MV-4-11 (cell line): ENCODE results near the gene ULK1.
"Not testable (repeated sequence)": the region's sequence is repeated elsewhere in the genome, so short reads cannot be mapped to it uniquely, and the experiment has no call there.

Experiments used
- DNase-seq: peaks from one replicate; lab custom pipeline; 2025; lab: John Stamatoyannopoulos, UW

ULK1 gene

DNA sequence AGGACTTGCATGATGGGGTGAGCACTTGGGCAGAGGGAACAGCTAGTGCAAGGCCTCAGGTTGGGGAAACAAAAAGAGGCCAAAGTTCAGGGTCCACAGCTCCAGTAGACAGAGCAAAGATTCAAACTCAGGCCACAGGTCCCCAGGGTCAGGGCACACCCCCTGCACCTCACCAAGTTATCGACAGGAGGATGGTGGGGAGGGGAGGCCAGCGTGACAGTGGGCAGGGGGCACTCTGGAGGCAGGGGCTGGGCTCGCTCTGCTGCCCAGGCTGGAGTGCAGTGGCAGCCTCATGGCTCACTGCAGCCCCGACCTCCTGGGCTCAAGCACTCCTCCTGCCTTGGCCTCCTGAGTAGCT lies 32.4 kb upstream of the ULK1 start:
- DNase-seq: no peak

DNA sequence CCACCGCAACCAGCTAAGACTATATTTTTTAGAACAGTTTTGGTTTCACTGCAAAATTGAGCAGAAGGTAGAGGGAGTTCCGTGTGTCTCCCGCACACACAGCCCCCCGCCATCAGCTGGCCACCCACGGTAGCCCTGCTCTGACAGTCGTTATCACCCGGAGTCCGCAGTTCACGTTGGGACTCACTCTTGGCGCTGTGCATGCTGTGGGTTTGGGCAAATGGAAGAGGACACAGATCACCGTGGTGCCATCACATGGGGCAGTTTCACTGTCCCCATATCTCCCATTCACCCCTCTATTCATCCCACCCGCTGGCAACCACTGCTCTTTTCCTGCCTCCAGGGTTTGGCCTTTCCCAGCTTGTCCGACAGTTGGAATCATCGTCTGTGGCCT lies 31.8 kb upstream of the ULK1 start:
- no peak for DNase-seq

DNA sequence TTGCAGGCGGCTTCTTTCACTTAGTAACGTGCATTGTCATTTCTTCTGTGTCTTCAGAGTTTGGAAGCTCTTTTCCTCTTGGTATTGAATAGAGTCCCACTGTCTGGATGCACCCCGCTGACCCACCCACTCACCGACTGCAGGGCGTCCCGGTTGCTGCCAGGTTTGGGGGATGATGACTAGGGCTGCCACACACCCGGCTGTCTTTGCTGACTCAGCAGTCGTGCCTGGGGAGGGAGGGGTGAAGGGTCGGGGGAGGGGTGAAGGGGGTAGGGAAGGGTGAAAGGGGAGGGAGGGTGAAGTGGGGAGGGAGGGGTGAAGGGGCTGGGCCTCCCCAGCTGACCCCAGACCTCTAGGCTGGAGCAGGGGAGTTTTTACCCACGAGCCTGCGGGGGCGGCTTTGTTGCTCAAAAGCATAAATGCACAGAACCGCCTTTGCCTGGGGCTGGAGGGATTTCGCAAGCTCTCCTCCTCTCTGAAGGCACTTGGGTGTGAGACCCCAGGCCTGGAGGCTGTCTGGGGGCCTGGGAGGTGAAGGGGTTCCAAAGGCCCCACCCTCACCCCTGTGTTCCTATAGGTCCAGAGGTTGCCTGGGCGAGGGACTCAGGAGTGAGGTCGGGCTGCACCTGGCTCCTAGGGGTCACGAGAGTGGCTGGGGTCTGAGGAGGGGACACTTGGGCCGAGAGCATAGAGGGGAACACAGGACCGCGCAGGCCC lies 31.3 kb upstream of the ULK1 start:
- DNase-seq: peak; percentile 70

DNA sequence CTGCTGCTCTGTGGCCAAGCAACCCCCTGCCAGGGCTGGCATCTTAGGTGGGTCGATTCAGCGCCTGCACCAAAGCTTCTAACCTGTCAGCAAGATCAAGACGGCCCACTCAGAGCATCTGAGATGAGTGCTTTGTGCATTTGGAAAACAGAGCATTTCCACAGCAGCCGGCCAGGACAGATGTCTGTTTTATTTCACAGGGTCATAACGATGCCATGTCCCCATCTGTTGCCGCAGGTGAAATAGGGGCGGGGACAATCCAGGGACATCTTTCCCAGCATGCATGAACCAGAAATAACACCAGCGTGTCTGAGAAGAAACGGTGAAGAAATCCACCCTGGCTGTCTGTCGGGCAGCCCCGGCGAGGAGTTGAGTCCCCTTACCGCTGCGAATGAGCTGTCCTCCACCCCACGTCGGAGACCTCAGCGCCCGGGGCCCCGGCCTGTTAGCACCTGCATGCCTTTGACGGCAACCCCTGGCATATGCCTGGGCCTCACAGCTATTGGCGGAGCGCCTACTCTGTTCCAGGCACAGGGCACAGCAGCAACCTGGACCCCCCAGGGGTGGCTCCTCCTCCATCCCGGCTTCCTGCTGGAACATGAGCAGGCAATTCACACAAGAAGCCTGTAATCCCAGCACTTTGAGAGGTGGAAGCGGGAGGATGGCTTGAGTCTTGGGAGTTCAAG lies 30.6 kb upstream of the ULK1 start:
- DNase-seq: no peak

DNA sequence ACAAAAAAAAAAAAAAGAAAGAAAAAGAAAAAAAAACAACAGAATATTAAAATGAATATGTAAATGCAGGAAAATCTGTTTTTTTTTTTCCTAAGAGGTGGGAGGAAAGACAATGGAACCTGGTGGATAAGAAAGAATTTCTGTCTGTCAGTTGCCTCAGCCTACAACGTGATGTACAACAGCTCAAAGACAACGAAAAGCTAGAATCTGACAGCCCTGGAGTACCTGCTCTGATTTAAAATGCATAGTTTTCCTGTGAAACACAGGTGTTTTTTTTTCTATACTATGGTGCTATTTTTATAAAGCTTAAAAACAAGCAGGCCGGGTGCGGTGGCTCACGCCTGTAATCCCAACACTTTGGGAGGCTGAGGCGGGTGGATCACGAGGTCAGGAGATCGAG lies 30.0 kb upstream of the ULK1 start:
- DNase-seq: no peak

DNA sequence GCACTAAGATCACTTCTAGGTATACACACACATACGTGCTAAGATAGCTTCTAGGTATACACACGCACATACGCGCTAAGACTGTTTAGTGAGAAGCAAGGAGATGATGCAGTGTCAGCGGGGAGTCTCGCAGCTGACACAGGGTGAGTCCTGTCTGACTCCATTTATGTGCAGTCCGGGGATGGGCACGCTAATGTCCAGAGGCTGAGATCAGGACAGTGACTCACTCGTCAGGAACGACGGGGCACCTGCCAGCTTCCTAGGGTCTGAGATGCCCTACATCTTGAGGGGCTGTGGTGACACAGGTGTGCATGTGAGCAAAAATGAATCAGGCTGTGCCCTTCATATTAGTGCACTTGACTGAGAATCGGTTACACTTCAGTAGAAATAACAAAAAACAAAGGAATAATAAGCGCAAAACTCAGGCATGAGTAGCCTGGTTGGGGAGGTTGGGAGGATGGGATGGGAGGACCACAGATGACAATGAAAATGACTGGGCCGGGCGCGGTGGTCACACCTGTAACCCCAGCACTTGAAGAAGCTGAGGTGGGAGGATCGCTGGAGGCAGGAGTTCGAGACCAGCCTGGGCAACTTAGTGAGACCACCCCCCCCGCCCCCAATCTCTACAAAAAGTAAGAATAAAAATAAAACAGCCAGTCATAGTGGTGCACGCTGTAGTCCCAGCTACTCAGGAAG lies 29.1 kb upstream of the ULK1 start:
- no peak for DNase-seq

DNA sequence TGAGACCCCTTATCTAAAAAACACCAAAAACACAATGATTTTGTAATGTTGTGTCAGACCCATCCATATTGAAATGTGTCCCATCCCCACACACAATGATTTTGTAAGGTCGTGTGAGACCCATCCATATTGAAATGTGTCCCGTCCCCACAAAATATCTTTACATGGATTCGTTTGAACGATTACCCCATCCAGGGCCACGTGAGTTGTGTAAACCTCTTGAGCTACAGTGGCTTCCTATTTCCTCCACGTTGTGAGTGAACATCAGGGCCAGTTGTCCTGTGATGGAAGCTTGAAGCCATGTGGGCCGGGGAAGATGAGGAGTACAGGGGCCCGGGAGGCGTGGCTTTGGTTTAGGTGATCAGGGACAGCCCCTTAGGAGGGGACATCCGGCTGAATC lies 27.0 kb upstream of the ULK1 start:
- DNase-seq: peak; percentile 33

DNA sequence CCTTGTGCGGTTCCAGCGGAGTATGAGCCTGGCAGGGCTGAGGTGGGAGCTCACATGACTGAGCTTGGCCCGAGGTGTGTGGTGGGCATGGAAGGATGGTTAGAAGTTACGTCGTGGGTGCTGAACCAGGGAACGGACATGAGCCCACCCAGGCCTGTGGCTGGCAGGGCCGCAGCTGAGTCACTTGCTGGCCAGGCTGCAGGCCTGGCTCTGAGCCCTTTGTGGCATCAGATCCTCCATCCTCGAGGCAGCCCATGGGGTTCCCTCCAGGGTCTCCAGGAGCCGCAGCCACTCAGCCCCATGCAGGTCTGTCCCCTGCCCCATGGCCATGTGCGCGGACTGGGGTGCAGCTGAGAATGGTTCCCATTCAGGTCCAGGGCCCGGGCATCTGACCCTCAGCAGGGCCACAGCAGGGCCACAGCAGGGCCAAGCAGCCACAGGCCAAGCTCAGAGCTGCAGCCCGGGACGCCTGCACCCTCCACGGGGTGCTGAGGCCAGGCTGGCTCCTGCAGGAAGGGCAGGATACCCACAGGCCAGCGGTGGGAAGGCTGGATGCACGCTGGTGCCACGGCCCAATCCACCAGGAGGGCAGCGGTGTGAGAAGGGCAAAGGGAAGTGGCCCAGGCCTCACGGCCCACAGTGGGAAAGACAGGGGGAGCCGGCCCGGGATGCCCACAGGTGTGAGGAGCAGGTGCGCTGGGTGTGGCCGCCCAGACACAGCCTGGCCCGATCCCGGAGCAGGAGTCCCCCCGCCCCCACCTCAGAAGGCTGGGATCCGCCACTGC lies 26.3 kb upstream of the ULK1 start:
- DNase-seq: no peak

DNA sequence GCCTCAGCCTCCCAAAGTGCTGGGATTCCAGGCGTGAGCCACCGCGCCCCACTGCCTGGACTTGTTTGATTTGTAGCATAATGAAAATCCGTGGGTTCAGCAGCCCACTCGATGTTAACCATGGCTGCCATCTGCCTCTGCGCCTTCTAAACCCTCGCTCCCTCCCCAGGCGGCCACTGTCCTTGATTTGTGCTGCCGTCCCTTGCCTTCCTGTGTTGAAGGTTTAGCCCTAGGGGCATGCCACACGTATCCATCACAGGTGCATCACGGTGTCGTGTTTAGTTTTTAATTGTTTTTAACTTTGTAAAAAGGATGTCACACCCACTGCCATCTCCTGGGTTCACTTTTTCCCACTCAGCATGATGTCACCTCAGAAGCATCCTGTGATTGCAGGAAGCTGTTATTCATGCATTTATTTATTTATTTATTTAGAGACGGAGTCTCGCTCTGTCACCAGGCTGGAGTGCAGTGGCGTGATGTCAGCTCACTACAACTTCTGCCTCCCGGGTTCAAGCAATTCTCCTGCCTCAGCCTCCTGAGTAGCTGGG lies 24.5 kb upstream of the ULK1 start:
- no peak for DNase-seq

DNA sequence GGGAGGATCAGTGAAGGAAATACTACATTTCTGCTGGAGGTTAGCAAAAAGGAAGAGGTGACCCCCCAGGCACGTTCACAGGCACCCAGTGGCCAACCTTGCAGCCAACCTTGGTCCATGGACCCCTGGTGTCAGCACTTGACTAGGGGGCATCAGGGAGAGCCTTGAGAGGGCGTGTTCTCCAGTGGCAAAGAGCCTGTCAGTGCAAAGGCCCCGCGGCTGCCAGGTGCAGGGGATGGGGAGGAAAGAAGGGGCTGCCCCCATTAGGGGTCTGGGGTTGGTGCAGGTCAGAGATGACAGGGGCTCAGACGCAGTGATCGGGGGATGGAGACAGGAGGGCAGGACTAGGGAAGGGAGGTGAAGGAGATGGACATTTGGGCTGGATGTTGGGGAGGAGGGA lies 22.7 kb upstream of the ULK1 start:
- no peak for DNase-seq

DNA sequence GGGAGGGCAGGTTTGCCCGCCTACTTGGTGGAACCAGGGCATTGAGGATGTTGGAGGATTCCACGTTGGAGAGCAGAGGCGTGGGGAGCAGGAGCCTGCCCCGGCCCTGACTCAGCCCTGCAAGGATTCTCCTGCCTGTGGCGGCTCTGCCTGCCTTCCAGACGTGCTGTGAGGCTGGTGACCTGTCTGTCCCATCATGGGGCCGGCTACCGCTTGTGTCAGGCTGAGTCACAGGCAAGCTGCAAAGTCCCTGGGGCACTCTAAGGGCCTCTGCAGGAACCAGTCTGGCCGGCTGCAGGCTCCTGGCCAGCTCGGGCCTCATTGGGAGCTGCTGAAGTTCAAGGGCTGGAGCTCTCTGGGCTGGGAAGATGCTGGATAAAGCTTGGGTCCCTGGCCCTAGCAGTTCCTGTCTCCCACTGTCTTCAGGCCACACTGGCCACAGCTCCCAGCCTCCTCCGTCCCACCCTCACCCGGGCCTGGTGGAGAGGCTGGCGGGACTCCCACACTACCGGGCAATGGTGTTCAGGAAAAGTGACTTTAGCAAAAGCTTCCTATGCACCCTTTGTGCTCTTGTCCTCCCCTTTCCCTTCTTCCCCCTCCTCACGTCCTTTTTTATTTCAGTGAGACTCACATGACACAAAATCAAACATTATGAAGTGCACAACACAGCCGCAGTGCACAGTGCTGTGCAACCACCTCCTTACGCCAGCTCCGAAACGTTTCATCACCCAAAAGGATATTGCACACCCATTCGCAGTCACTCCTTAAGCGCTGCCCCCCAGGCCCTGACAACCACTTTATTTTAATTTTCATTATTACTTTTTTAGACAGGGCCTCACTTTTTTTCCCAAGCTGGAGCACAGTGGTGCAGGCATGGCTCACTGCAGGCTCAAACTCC lies 22.0 kb upstream of the ULK1 start:
- peak; percentile 49 for DNase-seq

DNA sequence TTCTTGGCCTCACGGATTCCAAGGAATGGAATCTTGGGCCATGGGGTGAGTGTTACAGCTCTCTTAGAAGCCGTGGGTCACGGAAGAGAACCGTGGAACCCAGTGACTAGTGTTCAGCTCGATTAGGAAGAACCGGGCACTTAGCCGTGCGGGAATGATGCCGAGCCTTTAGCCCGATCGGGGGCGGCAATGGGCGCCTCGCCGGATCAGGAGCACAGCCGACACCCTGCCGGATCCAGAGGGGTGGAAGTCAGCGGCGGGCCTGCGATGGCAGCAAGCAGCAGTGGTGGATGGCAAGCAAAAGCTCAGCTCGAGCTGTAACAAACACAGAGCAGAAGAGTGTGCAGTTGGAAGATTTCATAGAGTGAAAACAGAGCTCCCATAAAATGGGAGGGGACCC lies 21.1 kb upstream of the ULK1 start:
- no peak for DNase-seq

DNA sequence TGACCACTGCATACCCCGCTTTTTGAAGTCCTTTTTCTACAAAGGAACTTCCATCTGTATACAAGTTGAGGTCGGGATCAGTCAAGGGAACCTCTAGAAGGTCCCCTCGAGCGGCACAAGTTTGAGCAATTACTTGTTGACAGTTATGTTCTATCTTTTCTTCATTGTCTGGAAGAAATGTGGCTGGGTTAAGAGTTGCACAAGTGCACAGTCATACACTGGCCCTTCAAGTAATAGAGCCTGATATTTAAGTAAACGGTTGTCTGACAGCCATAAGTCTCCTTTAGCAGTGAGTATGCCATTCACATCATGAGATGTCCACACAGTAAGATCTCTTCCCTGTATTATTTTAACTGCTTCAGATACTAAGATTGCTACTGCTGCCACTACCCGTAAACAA lies 19.4 kb upstream of the ULK1 start:
- DNase-seq: peak; percentile 27

DNA sequence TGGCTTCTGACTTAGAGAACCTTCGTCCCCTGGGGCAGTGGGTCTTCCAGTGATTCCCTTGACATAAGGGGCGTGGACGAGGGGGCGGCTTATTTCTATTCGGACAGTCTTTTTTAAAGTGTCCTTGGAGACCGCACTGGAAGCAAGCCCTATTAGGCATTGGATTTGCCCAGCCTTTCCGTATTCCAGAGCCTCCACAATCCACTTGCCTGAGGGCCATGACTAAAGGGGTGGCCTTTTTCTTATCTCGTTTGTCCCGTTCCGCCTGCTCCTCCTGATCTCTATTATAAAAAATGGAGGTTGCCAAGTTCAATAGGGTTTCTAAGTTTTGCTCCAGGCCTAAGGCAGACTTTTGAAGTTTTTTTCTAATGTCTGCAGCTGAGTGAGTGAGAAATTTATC lies 17.2 kb upstream of the ULK1 start:
- not testable (repeated sequence) for DNase-seq

DNA sequence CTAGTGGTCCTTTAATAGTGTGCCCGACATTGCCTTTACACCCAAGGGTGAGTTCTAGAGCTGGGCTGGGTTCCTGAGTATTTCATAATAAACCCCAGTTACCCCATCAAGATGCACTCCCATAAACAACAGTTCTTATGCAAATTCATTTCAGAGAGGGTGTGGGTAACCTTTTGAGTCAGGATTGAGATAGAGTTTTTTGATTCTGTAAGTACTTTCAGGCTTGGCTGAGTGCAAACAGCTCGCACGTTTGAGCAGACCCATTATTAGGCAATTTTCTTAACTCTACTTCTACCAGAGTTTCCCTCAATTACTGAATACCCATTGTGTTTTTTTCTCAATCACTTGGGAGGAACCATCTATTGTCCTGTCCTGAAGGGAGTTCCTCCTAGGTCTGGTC lies 16.0 kb upstream of the ULK1 start:
- peak; percentile 30 for DNase-seq

DNA sequence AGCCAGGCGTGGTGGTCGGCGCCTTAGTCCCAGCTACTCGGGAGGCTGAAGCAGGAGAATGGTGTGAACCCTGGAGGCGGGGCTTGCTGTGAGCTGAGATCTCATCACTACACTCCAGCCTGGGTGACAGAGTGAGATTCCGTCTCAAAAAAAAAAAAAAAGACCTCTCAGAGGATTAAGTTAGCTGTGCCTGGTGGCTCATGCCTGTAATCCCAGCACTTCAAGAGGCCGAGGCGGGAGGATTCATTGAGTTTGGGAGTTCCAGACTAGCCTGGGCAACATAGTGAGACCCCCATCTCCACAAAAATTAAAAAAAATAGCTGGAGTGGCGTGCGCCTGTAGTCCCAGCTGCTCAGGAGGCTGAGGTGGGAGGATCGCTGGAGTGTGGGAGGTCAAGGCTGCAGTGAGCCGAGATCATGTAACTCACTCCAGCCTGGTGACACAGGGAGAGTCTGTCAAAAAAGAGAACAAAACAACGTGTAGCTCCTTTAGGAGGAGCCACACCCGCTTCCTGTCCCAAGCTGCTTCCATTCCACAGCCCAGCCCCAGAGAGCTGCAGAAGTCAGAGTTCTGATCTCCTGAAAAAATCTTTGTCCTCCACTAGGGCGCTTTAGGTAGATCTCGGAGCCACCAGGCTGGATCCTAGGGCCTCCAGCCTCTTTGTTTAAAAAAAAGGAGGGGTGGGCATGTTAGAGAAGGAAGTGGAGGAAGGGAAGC lies 11.5 kb upstream of the ULK1 start:
- DNase-seq: peak; percentile 60

DNA sequence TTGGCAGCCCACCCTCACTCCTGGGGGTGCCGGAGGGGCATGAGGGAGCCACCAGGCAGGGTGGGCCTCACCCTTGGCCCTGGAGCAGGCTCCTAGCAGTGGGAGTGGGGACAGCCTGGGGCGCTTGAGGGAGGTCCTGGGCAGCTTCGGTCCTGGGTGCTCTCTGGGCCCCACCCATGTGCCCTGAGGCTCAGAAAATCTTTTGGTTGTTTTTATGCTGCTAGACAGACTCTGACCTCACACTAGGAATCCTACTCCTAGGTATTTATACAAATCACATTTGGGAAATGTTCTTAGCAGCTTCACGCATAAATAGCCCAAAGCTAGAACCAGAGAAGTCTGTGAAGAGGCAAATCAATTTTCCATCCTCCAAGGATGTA lies 10.9 kb upstream of the ULK1 start:
- no peak for DNase-seq

DNA sequence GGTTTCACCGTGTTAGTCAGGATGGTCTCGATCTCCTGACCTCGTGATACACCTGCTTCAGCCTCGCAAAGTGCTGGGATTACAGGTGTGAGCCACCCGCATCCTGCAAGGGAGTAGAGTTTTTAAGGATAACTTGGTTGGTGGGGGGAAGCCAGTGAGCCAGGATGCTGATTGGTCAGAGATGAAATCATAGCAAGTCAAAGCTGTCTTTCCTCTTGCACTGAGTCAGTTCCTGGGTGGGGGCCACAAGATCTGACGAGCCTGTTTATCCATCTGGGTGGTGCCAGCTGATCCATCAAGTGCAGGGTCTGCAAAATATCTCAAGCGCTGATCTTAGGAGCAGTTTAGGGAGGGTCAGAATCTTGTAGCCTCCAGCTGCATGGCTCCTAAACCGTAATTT lies 9.3 kb upstream of the ULK1 start:
- DNase-seq: peak; percentile 85

DNA sequence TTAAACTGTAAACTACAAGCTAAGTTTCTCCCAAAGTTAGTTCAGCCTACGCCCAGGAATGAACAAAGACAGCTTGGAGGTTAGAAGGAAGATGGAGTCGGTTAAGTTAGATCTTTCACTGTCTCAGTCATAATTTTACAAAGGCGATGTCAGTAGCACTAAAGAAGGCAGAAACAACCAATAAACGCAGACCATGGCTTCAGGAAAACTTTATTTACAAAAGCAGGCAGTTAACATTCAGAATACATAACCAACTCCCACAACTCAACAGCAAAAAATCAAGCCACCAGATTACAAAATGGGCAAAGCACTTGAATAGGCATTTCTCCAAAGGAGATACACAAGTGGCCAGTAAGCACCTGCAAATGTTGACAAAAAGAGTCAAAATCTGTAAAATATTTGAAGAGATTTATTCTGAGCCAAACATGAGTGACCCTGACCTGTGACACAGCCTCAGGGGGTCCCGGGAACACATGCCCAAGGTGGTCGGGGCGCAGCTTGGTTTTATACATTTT lies 8.8 kb upstream of the ULK1 start:
- no peak for DNase-seq

DNA sequence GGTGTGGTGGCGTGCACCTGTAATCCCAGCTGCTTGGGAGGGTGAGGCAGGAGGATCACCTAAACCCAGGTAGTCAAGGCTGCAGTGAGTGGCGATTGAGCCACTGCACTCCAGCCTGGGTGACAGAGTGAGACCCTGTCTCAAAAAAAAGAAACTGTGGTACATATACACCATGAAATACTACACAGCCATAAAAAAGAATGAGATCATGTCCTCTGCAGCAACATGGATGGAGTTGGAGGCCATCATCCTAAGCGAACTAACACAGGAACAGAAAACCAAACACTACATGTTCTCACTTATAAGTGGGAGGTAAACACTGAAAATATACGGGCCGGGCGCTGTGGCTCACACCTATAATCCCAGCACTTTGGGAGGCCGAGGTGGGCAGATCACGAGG lies 2.7 kb upstream of the ULK1 start:
- not testable (repeated sequence) for DNase-seq
